HG03097 (cell line): ENCODE measurements around the gene APOL3.
A peak's percentile ranks its signal among the peaks of the same experiment; 100 is the strongest.
"Not testable (repeated sequence)": the region's sequence is repeated elsewhere in the genome, so short reads cannot be mapped to it uniquely, and the experiment has no call there.

Experiments
- ATAC-seq: cut with Tn5 transposase; IDR thresholded peaks from one replicate; pipeline ENCODE4 v1.9.1; 2021; ENCODE audit not compliant: unreplicated experiment, low FRiP score

APOL3 gene

DNA sequence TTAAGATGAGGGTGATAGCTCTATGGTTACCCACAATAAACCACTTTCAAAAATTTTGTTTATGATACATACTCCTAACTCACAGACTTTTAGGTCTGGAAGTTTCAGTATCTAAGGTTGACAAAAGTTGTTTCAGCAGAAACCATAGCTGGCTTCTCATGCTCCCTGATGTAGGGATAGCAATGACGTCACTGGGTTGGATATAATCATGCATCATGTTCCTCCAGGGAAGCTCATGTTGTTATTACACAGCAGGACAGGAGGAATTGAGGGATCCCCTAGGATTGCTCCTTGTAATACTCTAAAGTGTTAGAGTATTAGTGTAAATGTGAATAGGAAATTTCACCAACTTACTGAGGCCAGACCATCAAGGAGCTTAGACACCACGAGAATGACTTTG lies 23.6 kb downstream of the APOL3 start:
- ATAC-seq, result no peak

- ATAC-seq, result no peak
Observed at GRCh38 chr22:36136475-36136874, 24.1 kb downstream of the APOL3 start.

- ATAC-seq, result no peak
Observed at GRCh38 chr22:36135306-36135980, 25.1 kb downstream of the APOL3 start.

GRCh38 chr22:36134182-36134581 lies 26.4 kb downstream of the APOL3 start:
- ATAC-seq, result no peak

DNA sequence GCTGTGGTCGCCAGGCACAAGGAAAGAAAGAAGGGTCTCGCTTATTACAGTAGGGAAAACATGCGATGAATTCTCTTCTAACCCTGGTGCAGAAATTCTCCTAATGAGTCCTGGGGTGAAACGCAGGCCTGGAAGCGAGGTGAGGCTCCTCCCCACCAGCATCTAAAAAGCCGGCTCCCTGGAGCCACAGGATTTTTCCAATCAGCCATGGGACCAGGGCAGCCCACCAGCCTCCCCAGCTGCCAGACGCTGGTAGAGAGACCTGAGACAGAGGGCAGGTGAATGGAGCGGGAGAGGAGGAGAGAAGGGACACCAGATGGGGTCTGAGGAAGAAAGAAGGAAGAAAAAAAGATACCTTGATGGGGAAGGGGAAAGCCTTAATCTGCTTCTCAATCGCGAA lies 28.6 kb downstream of the APOL3 start:
- ATAC-seq, result no peak

DNA sequence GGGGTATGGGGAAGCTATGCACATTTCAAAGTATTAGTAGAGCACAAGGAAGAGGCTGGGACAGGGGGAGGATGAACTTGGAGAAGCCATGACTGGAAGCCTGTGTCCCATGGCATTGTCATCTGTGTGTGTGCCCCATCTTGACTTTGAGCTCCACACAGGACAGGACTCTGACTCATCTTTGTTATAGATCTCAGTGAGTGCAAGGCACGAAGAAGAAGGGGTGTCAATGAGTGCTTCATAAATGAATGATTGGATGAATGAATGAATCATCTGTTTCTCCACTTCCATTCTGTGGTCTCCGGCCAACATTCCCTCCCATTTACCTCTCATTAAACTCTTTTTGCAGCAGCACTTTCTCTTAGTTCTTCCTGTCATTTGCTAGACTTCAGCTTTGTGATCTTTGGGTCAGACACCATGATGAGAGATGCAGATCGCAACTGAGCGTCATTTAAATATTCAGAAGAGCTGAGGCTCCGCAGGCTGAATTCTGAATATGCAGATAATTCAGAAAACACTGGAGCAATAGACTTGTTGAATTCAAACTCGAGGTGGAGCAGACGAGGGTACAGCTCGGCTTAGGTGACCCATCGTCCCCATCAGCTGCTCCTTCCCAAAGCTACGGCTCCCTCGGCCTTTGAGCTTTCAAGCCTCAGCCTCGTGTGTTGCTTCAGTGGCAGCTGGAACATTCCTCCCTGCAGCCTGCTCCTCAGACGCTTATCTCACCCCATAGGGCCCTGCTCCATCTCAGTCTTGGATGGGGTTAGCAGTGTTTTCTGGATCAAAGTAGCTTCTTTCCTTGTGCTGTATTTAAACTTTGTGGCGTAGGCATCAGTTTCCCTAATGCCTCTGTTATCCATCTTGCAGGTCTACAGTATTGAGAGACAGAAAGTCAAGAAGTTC lies 30.8 kb downstream of the APOL3 start:
- no peak for ATAC-seq

DNA sequence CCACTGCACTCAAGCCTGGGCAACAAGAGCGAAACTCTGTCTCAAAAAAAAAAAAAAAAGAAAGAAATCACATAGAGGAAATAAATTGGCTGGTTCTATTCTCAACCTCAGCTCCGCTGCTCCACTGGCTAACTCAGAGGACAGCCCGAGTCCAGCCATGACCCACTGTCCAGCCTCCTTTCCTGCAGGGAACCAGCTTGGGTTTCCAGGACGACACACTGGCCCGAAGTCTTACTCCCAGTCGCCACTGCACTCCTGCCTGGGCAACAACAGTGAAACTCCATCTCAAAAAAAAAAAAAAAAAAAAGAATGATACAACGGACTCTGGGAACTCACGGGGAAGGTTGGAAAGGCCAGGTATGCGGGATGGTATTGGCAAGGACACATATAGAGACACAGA lies 31.5 kb downstream of the APOL3 start:
- no peak for ATAC-seq

DNA sequence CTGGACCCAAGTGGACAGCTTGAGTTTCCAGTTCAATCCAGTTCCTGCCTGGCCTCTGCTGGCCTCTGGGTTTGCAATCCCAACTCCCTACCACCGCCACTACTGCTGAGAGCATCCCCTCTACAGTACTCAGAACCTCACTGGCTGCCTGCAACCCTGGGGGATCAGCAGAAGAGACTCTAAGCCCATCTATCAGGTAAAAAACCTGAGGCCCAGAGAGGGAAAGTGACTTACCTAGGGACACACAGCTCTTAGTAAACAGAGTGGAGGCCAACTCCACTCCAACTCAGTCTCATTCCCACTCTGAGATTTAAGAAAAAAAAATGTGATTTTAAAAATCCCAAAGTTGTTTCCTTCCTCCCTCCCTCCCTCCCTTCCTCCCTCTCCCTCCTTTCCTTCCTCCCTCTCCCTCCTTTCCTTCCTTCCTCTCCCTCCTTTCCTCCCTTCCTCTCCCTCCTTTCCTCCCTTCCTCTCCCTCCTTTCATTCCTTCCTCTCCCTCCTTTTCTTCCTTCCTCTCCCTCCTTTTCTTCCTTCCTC lies 34.5 kb downstream of the APOL3 start:
- no peak for ATAC-seq

- ATAC-seq, result no peak
Observed at GRCh38 chr22:36125434-36125833, 35.1 kb downstream of the APOL3 start.

DNA sequence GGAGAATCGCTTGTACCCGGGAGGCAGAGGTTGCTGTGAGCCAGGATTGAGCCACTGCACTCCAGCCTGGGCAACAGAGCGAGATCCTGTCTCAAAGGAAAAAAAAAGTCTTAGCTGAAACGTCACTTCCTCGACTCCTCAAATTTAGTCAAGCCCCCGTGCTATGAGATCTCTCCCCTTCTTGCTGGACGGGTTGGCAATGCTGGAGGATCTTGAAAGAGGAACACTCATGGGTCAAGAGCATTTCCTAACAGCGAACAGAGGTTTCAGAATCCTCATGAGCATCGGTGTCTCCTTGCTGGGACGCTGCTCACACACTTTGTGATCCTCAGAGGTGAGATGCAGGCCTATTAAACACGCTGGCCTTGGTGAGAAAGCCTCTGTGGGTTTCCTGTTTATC lies 35.9 kb downstream of the APOL3 start:
- ATAC-seq, result no peak

- ATAC-seq, result peak; percentile 76
Observed at GRCh38 chr22:36123673-36124630, 36.6 kb downstream of the APOL3 start.

GRCh38 chr22:36120621-36121351 lies 39.8 kb downstream of the APOL3 start:
- not testable (repeated sequence) for ATAC-seq

DNA sequence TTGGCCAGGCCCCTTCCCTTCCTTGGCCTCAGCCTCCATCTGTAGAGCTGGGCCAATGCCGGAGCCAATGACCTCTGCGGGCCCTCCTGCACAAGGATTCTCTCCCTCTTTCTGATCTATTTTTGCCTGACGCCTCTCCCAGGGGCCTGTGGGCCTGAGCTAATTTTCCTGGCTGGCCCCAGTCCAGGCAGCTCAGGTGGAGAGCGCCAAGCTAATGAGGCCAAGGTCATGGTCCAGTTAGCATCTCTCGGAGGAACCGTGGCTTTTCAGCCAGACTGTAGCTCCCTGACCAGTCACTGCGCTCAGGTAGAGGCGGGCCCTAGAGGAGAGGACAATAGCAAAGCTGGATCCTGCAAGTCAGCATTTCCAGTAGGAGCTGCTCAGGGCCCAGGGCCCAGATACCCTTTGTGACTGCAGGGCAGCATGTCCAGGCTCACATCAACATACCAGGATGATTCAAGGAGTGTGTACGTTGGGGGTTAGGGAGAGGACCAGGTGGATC lies 43.5 kb downstream of the APOL3 start:
- no peak for ATAC-seq

GRCh38 chr22:36116127-36116526 lies 44.4 kb downstream of the APOL3 start:
- no peak for ATAC-seq

DNA sequence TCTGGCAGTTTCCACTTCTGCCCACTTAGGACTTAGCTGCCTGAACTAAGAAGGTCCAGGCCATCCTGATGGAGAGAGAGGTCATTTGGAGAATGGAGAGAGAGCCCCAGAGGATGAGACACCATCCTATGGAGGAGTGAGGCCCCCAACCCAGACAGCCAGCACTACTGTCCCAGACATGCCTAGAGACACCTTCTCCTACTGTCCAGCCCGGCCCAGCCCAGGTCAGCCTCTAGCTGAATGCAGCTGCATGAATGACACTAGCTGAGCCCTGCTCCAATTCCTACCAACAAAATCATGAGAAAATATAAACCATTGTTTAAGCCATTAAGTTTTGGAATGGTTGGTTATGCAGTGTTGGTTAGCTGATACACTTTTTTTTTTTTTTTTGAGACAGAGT lies 47.4 kb downstream of the APOL3 start:
- no peak for ATAC-seq

- ATAC-seq, result no peak
Observed at GRCh38 chr22:36111316-36111715, 49.2 kb downstream of the APOL3 start.

GRCh38 chr22:36110306-36110881 lies 50.2 kb downstream of the APOL3 start:
- no peak for ATAC-seq

GRCh38 chr22:36107436-36107835 lies 53.1 kb downstream of the APOL3 start:
- no peak for ATAC-seq

DNA sequence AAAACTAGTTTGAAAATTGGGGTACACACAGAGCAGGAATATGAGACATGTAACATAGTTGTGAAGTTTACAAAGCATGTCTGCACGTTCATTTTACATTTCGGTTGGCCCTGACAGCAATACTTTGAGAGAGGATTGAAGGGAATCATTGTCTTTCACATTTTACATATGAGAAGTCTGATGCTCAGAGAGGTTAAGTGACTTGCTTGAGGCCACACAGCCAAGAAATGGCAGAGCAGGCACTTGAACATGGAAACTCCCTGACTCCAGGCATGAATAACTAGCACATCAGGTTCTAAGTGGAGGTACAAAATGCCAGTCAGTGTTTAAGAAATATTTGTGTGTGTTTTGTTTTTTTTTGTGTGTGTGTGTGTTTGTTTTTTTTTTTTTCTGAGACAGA lies 53.6 kb downstream of the APOL3 start:
- ATAC-seq, result no peak
